ENCODE data around the gene BORCS8.

DNA sequence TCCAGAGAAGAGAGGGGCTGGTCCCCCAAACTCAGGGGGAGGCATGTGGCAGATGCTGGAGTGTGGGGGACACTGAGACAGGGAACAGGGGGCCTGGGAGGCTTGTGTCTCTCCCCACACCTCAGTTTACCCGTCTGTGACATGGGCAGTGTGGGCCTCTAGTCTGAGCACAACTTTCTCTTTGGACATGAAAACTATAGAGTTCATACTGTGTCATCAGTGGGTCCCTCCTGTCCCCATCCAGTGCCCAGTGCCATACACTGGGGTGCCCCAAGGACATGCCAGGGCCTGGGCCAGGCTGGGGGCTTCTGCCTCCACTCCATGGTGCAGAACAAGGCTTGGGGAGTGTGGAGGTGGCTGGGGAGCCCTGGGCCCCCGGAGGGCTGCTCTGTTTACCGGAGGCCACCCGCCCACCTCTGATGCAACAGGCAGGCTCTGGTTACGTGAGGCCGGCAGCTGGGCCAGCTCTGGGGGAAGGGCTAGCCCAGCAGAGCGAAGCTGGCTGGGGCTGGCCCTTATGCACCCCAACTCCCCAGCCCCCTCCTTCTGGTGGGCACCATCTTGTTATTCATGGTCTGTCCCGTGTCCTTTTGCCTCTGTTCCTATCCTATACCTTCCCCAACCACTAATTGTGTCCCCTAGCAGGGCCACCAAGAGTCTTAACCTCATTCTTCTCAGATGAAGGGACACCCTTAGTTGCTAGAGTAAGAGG is 20.0 kb downstream of the BORCS8 start:
- TF ChIP-seq ZNF274 (IDR thresholded peaks at IDR 0.05; ENCODE audit: low read depth, low read length) (no peak), YY1 (IDR thresholded peaks at IDR 0.05; ENCODE audit: insufficient read depth, insufficient read length) (no peak), SUZ12 (IDR thresholded peaks at IDR 0.05; ENCODE audit: extremely low read depth, insufficient read depth, insufficient read length) (no peak)

Data from NT2/D1 (cell line).